Nucleus accumbens (tissue), 56 donors: Measurements from ENCODE around the gene MAST4.

ENCODE experiments used
- DNase-seq, 56 donors: peaks; one replicate each; lab custom pipeline; 2025; lab: John Stamatoyannopoulos, UW

The MAST4 gene

GRCh38 chr5:66644111-66644510, 47.9 kb downstream of the MAST4 start:
- no peak for DNase-seq

DNA sequence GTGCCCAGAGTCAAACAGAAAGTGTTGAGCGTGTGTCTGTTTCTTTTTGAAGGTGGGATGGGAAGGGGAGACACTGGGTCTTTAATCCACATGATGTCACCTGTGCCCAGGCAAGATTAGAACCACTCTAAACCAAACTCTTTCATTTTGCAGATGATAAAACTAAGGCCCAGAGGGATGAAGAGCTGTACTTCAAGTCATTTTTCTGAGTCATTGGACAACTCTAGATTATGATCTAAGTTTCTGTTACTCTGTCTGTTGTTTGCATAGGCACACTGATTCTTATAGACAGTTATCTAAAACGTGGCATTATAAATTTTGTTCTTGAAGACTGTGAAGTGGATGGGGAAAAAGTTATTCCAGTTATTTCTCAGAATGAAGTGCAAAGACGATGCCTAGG, 48.8 kb downstream of the MAST4 start:
- DNase-seq = no peak

DNA sequence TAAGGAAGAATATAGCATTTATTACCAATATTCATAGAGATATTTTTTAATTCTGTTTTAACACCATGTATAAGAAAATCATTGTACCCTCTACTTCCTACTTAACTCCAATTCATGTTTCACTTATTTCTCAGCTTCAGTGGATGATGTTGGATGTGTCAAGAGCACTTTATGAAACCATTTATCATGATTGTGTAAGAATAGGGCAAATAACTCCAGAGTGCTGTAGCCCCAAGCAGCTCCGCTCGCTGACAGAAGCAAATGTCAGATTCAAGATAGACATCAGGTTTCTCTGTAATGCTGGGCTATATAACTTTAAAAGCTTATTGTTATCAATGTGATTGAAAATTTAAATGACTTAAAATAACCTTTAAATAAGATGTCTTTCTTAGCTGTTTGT, 50.4 kb downstream of the MAST4 start:
- no peak for DNase-seq

- no peak for DNase-seq
These were observed 51.1 kb downstream of the MAST4 start for GRCh38 chr5:66647146-66647856.

DNA sequence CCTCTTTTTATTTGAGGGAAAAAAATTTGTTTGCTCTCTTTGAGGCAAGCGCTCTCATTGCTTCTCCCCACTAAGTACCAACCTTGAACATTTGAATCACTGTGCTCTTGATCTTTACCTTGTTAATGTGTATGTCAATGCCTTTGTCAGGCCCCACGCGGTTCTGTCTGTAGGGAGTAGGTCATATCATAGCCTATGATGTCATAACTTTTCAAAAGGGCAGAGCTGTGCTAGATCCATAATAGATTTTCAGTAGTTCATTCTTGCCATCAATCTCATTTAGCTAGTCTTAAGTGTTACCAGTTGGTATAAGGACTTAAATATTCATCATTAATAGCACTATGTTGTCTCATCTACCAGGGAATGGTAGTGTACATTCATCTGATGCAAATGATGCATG, 56.6 kb downstream of the MAST4 start:
- no peak for DNase-seq

DNA sequence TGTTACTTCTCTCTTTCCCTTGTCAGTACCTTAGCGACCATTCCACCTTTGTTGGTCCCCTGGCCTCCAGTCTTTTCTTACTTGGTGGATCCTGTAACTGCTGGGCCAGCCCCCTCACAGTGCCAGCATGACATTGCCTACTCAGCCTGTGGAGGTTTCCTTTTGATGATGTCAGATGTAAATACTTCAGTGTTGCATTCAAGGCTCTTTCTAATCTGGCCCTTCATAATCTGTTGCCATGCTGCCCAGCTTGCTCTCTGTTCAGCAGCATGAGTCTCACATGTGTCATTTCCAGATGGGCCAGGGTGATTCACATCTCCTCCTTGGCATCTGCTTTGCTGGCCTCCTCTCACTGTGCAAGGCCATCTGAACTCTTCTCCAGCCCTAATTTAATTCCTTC, 57.1 kb downstream of the MAST4 start:
- DNase-seq = no peak

DNA sequence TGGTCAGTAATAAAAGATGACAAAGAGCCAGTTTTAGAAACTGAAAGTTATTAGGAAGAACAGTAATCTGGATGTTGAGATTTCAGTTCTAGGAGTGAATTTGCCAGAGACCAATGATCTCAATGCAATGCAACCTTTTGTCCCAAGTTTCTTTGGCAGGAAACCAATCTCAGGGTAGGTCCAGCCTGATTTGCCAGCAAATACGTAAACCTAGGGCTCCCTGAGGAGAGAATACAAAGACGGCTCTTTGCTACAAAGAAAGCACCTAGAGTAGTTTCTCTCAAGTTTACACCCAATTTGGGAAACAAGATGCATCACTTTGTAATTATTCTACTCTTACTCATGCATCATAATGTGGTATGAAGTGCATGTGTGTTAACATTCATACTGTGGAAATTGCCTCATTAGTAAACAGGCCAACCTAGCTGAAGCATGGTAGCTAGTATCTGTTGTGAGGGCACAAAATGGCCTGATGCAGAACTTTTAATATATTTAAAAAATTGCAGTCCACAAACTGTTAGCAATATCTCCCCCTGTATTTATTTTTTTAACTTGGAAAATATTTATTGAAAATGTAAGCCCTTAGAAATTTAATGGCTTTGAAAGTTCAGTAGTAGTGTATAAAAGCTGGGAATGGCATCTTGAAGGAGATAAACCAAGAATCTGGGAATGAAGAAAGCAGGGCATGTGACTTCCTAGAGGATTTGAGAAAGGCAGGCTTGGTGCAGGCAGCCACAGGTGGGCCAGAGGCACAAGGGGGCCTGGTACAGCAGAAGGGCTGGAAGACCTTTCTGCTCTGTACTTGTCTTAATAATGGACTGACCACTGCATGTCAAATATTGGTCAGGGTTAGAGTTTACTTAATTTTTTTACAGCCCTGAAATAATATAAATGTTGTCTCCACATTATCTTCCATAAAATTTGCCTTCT, 59.5 kb downstream of the MAST4 start:
- DNase-seq = peak in 3 of 56 donors; percentile 6 to 54 (median 32)

- DNase-seq = no peak
These were observed 62.3 kb downstream of the MAST4 start for GRCh38 chr5:66658516-66658915.

- DNase-seq = no peak
These were observed 63.6 kb downstream of the MAST4 start for GRCh38 chr5:66659780-66660179.

DNA sequence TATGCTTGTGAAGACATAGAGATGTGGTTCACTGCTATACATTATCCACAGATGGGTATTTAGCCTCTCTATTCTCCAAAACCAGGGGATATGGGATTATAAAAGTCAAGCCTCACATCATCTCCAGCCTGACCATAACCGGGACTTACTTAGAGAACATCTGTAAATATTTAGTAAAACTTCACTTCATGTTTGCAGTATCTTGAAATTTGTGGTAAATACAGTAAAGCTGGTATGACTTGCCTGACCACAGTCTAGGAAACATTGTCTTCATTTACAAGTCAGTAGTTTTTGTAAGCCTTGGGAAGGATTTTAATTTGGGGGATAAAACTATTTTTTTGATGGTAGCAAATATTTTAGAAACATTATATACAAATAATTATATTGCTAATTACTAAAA, 64.2 kb downstream of the MAST4 start:
- no peak for DNase-seq

GRCh38 chr5:66661149-66661548, 65.0 kb downstream of the MAST4 start:
- DNase-seq = peak in 15 of 56 donors; percentile 3 to 43 (median 16)

- DNase-seq = no peak
These were observed 70.6 kb downstream of the MAST4 start for GRCh38 chr5:66666778-66667177.

- DNase-seq = no peak
These were observed 73.1 kb downstream of the MAST4 start for GRCh38 chr5:66669086-66669861.

DNA sequence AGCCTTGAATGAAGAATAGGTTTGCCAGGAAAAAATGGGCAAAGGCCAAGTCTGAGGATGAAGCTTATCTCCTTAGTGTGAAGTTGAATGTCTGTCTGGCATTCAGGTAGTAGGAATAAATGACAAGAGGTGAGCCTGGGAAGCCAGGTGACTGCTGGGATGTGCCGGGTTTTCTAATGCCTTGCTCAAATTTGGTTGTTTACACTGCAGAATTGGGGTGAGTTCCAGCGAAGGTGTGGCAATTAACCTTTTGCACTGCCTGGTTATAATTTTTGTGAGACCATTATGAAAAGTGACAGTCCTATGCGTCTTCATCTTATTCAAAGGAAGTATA, 73.6 kb downstream of the MAST4 start:
- no peak for DNase-seq

DNA sequence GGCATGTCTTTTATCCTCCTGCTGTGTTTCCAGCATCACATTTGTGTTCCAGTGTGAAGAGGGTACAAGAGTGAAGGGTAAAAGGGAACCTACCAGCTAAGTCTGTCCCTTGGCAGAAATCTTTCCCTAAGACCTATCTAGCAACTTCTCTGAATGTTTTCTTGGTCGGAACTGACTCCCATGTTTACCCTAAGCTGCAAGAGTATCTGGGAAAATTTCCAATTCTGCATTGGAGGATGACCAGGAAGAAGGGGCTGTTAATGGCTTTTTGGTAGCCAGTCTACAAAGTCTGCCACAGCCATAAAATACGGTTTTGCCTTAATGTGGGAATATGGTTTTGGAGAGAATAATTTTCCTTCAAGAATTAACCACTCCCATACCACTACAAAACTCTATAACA, 75.1 kb downstream of the MAST4 start:
- DNase-seq = no peak

DNA sequence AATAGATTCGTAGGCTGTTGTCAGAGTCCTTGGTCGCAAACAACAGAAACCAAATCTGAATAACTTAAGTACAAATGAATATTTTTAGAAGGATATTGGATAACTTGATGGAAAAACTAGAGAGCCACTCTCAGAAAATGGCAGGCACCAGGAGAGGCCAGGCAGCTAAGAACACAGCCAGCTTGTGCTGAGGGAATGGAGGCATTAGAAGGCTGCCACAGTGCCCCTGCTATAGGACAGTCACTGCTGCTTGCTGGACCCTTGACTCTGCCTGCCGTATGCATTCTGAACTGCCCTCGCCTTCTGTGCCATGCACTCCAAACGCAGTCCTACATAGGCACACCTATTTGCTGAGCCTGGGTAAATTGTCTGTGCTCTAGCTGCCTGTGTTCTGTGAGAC, 78.6 kb downstream of the MAST4 start:
- DNase-seq = no peak

DNA sequence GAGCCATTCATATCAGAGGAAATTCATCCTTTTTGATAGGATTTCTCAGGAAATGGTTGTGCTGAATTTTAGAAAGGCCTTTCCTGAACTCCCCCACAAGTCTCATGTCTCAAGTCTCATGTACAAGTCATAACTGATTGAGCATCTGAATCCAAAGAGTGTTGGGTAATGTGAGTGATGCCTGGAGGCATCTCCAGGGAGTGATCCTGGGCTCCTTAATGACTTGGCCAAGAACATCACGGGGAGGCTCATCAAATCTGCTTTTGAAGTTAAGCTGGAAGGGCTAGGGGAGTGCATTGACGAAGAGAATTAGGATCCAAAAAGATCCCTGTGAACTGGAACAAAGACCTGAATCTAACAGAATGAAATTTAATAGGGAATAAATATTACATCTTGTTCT, 79.2 kb downstream of the MAST4 start:
- DNase-seq = no peak

DNA sequence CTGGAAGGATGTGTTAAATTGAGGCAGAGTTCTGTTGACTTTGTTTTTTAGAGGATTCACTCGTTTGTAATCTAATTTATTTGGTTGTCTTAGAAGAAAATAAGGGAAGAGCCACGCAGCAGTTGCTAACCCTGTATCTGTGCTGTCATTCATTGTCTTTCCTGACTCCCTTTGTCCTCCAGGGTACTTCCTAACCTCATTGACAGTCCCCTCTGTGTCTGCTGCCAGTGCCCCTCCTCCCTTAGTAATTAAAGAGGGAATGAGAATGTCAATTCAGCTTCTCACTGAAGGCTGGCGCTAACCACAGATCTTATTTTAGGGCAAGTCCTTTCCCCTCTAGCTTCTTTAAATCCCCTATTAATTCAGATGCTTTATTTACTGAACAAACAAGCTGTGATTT, 84.0 kb downstream of the MAST4 start:
- no peak for DNase-seq

- DNase-seq = no peak
These were observed 84.6 kb downstream of the MAST4 start for GRCh38 chr5:66680804-66681203.

- no peak for DNase-seq
These were observed 88.5 kb downstream of the MAST4 start for GRCh38 chr5:66684663-66685062.

- no peak for DNase-seq
These were observed 93.5 kb downstream of the MAST4 start for GRCh38 chr5:66689522-66690220.
